HG03095 (cell line): ENCODE data around the gene ANAPC2.

Experiments used
- ATAC-seq: cut with Tn5 transposase; IDR thresholded peaks from one replicate; pipeline ENCODE4 v1.9.1; 2021; ENCODE audit warnings: moderate library complexity; ENCODE audit not compliant: unreplicated experiment

ANAPC2 gene

DNA sequence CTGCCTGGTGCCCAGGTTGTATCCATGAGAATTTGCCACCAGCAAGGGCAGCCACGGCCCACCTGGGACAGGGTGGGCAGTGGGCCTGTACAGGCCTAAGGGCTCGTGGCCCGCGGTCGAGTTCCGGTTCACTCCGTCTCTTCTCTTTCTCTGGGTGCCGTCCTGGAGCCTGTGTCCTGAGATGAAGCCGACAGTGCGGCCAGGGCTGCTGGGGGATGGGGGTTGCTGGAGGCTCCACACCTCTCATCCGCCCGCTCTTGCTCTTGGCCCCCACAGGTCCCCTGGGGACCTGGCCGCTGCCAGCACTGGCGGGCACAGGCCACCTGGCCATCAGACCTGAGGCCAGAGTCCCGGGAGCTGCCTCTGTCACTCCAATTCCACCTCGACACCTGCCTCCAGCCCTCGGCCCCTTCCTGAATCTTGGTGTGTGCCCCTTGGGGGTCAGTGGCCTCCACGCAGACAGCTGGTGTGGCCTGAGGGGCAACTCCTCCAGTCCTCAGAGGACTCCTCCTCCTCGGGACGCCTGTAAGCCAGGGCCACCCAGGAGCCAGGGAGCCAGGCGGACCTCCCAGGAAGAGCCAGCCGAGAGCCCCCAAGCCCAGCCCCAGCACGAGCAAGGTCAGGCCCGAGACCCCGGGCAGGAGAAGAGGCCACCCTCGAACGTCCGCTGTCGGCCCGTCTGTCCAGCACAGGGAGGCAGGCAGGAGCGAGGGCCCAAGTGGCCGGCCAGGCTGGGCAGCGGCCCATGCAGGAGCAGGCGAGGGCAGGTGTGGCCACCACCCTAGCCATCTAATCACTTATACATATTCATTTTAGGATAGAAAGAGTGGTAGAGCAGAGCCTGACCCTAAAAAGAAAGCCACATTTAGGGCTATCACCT, 23.8 kb downstream of the ANAPC2 start:
- ATAC-seq: no peak

GRCh38 chr9:137163805-137164204, 24.6 kb downstream of the ANAPC2 start:
- no peak for ATAC-seq

DNA sequence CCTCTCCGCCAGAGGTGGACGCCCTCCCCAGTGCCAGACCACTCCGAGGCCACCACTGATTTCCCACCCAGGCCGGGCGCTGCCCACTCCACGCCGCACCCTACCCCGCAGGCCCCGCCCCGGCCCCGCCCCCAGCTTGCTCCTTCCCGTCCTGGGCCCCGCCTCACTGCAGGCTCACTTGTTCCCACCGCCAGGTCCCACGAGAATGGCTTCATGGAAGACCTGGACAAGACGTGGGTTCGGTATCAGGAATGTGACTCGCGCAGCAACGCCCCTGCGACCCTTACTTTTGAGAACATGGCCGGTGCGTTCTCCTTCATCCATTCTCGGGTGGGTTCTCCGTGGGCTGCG, 25.0 kb downstream of the ANAPC2 start:
- no peak for ATAC-seq

- no peak for ATAC-seq
Observed at GRCh38 chr9:137162505-137163364, 25.6 kb downstream of the ANAPC2 start.

DNA sequence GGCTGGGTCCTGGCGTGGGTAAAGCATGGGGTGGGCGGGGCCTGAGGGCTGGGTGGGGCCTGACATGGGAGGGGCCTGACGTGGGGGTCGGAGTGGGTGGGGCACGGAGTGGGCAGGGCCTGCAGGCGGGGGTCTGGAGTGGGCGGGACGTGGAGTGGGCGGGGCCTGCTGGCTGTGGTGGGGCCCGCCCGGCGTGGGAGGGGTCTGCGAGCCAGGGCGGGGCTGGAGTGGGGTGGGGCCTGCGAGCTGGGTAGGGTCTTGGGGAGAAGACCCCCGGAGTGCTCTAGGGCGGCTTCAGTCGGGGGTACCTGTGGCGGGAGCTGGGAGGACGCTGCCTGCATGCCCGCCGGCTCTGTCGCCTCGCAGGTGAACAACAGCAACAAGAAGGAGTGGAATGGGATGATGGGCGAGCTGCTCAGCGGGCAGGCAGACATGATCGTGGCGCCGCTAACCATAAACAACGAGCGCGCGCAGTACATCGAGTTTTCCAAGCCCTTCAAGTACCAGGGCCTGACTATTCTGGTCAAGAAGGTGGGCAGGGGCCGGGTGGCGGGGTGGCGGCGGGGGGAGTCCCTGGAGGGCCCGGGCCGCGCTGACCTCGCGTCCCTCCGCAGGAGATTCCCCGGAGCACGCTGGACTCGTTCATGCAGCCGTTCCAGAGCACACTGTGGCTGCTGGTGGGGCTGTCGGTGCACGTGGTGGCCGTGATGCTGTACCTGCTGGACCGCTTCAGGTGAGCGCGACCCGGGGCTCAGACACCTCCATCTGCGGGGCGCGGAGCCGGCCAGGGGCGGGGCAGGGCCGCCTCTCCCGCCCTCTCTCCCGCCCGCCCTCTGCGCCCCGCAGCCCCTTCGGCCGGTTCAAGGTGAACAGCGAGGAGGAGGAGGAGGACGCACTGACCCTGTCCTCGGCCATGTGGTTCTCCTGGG, 26.5 kb downstream of the ANAPC2 start:
- no peak for ATAC-seq

- no peak for ATAC-seq
Observed at GRCh38 chr9:137160716-137161557, 27.4 kb downstream of the ANAPC2 start.

- ATAC-seq: no peak
Observed at GRCh38 chr9:137160054-137160425, 28.3 kb downstream of the ANAPC2 start.

DNA sequence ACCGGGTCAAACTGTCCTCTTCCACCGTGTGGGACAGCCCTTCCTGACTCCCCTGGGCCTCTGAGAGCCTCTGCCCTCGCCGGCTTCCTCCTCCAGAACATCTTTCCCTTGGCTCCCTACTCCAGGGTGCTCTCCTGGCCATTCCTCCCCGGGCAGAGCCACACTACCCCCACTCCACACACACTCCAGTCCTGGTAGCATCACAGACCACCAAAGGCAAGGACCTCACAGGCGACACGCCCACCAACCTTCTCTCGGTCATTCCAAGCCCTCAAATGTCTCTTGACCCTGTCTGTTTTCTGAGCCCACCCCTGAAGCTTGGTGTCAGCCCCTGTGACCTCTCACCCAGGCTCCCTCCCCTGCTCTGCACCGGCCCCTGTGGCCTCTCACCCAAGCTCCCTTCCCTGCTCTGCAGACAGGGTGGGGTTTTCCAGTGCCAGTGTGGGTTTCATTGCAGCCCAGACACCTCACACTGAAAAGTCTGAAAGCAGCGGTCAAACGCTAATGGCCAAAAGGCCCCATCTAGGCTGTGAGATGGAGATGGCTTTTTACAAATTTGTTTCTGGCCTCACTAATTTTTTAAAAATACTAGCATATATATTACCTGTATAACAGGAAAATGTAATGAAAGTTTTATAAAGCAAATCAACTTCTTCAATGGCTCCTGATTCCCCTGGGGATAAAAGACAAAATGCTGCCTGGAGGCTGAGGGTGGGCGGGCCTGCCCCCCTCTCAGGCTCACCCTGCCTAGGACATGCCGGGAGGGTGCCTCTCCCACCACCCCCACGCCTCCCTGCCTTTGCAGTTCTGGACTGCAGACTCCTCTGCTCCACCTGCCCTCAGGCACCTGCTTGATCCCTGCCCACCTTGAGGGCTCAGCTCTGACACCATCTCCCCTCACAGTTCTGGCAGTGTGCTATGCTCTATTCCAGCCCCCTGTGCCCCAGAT, 29.0 kb downstream of the ANAPC2 start:
- ATAC-seq: no peak

DNA sequence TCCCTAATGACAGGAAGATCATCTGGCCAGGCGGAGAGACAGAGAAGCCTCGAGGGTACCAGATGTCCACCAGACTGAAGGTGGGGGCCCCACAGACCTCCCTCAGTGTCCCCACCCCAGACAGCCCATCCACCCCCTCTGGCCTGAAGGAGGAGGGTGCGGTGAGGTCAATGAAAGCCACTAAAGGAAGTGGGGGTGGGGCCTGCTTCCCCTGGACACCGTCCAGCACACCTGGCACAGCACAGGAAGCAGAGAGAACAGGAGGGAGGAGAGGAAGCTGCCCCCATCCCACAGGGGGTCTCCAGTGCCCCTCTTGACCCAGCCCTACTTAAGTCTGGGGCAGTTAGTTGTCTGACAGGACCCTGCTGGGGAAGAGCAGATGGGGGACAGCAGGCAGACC, 29.7 kb downstream of the ANAPC2 start:
- no peak for ATAC-seq

DNA sequence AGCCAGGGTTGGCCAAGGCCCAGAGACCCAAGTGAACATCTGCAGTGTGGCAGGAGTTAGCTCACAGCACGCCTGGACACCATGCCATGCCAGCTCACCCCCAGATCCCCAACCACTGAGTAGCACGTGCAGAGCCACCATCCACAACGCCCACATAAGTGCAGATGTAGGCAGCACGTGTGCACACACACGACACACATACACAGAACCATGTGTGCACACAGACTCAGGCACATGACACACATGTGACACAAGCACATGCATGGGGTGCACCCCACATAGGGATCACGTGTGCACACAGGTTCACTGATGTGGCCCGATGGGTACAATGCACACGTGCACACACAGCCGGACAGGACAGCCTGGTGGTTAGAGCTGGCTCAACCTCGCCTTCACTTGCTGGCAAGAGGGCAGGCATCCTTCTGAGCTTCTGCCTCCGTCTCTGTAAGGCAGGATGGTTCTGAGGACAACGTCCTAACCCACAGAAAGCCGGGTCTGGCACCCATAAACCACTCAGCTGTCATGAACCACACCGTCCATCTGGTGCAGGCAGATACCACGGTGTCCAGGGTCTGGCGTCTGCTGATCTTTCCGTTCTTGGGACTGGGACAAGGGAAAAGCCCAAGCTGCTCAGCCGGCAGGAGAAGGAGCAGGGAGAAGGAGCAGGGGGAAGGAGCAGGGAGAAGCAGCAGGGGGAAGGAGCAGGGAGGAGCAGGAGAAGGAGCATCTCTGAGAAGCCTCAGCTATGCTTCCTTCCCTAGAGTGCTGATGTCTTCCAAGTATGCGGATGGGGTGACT, 30.5 kb downstream of the ANAPC2 start:
- ATAC-seq: no peak

DNA sequence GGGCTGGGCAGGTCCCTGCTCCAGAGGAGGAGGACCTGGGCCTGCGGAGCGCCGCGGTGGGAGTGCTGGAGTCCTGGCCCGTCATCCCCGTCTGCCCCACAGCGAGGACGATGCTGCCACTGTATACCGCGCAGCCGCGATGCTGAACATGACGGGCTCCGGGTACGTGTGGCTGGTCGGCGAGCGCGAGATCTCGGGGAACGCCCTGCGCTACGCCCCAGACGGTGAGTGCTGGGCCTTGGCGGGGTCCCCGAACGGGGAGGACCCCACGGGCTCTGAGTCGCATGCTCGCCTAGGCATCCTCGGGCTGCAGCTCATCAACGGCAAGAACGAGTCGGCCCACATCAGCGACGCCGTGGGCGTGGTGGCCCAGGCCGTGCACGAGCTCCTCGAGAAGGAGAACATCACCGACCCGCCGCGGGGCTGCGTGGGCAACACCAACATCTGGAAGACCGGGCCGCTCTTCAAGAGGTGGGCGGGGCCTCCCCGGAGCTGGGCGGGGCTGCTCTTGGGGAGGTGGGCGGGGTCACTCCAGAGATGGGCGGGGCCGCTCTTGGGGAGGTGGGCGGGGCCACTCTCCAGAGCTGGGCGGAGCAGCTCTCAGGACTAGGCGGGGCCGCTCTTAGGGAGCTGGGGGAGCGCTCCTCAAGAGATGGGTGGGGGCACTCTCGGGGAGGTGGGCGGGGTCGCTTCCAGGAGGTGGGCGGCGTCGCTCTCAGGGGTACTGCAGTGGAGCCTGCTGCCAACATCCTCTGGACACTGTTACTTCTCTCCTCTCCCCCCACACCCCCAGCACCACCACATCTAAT, 31.6 kb downstream of the ANAPC2 start:
- no peak for ATAC-seq

DNA sequence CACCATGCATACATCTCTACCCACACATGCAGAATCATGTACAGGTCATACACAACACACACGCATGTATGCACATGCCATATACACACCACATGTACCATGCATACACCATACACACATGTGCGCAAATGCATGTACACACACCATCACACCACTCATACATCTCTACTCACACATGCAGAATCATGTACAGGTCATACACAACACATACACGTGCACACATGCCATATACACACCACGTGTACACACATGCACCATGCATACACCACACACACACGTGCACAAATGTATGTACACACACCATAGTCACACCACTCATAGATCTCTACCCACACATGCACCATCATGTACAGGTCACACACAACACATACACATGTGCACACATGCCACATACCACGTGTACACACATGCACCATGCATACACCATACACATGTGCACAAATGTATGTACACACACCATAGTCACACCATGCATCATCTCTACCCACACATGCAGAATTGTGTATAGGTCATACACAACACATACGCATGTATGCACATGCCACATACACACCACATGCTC, 35.4 kb downstream of the ANAPC2 start:
- no peak for ATAC-seq

- peak; percentile 38 for ATAC-seq
Observed at GRCh38 chr9:137150617-137151457, 37.5 kb downstream of the ANAPC2 start.

DNA sequence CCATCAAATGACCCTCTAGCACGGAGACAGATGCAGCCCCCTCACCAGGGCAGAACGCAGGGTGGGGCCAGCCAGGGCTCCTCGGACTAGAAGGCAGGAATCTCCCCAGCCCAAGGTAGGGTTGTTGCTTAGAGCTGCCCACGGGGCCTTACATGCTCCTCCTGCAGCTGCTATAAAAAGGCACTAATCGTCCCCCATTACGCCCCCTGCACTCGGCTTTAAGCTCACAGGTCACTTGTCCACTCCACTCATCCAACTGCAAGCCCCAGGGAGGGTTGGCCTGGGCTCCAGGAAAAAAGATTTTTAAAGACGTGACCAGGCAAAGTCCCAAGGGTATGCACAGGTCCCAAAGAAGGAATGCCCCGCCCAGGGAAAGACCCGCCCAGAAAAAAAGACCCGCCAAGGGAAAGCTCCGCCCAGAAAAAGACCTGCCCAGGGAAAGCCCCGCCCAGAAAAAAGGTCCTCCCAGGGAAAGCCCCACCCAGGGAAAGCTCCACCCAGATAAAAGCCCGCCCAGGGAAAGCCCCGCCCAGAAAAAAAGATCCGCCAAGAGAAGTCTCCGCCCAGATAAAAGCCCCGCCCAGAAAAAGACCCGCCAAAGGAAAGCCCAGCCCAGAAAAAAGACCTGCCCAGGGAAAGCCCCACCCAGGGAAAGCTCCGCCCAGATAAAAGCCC, 38.3 kb downstream of the ANAPC2 start:
- peak; percentile 23 for ATAC-seq

GRCh38 chr9:137149363-137149762, 39.0 kb downstream of the ANAPC2 start:
- no peak for ATAC-seq

GRCh38 chr9:137148661-137149060, 39.7 kb downstream of the ANAPC2 start:
- no peak for ATAC-seq
